Activated CD4-positive, CD25-positive, alpha-beta regulatory T cell treated with anti-CD3 and anti-CD28 coated beads, Interleukin-2, amount 50 U/mL, for 72 hours (primary cell): Measurements from ENCODE around the gene TNN.
A peak's percentile ranks its signal among the peaks of the same experiment; 100 is the strongest.

Source experiments
- DNase-seq: peaks from one replicate; pipeline ENCODE4 v3.0.0; 2021

TNN gene

GRCh38 chr1:175178456-175178855, 110.8 kb downstream of the TNN start:
- no peak for DNase-seq

GRCh38 chr1:175179837-175180590, 112.4 kb downstream of the TNN start:
- no peak for DNase-seq

- no peak for DNase-seq
These were observed 114.6 kb downstream of the TNN start for GRCh38 chr1:175182201-175182746.

GRCh38 chr1:175183586-175183985, 116.0 kb downstream of the TNN start:
- DNase-seq = no peak

GRCh38 chr1:175185903-175186302, 118.3 kb downstream of the TNN start:
- no peak for DNase-seq

GRCh38 chr1:175186433-175187160, 119.0 kb downstream of the TNN start:
- DNase-seq = no peak

- DNase-seq = peak; percentile 41
These were observed 121.3 kb downstream of the TNN start for GRCh38 chr1:175188936-175189335.

GRCh38 chr1:175191659-175192058, 124.0 kb downstream of the TNN start:
- DNase-seq = no peak

GRCh38 chr1:175192111-175192629, 124.5 kb downstream of the TNN start:
- peak; percentile 37 for DNase-seq

- peak; percentile 66 for DNase-seq
These were observed 125.2 kb downstream of the TNN start, which contains the start of gene KIAA0040 for GRCh38 chr1:175192630-175193526. Gene KIAA0040, minus strand, starts transcription at chr1:175192776. Its CDS starts 31,763 bp downstream, at chr1:175161013.

GRCh38 chr1:175193527-175193910, 125.9 kb downstream of the TNN start:
- DNase-seq = no peak

GRCh38 chr1:175195281-175195680, 127.6 kb downstream of the TNN start:
- DNase-seq = no peak

GRCh38 chr1:175195798-175196197, 128.2 kb downstream of the TNN start:
- DNase-seq = no peak

GRCh38 chr1:175197531-175197930, 129.9 kb downstream of the TNN start:
- no peak for DNase-seq
